CD4-positive, CD25-positive, alpha-beta regulatory T cell (primary cell): ENCODE results near the gene CABCOCO1. TPM values are rescaled to one million over a fixed set of nuclear protein-coding genes. Genes with fewer than 3 reads are reported as not detected.

Experiments
- ATAC-seq, 2 donors: fragments of 150-1000 bp; cut with Tn5 transposase; one replicate each; pipeline ENCODE4 v1.10.0; 2021; ENCODE audit warnings: low read depth in 2 of 2, moderate number of reproducible peaks in 2 of 2, moderate library complexity in 1 of 2
- DNase-seq, 3 donors: peaks; one replicate each; pipeline versions ENCODE4 v3.0.0 to v3.0.0-alpha.2; 2012 to 2022; ENCODE audit warnings: mixed read lengths in 1 of 3
- H3K27ac ChIP-seq: one replicate; pipeline ENCODE4 v1.7.0; 2013; ENCODE audit warnings: mild to moderate bottlenecking, low read length; ENCODE audit not compliant: insufficient read depth, poor library complexity, severe bottlenecking
- H3K27me3 ChIP-seq: one replicate; pipeline ENCODE4 v1.7.0; 2013; ENCODE audit warnings: low read length; ENCODE audit not compliant: control insufficient read depth, insufficient read depth
- H3K36me3 ChIP-seq: one replicate; pipeline ENCODE4 v1.7.0; 2013; ENCODE audit warnings: mild to moderate bottlenecking, low read length, moderate library complexity; ENCODE audit not compliant: control insufficient read depth, insufficient read depth
- H3K4me1 ChIP-seq: 2 replicates; pipeline ENCODE4 v1.7.0; 2013; ENCODE audit warnings: mild to moderate bottlenecking, low read length; ENCODE audit not compliant: insufficient read depth, control insufficient read depth, poor library complexity, severe bottlenecking
- H3K4me3 ChIP-seq: one replicate; pipeline ENCODE4 v1.7.0; 2013; ENCODE audit warnings: low read depth, mild to moderate bottlenecking, low read length, moderate library complexity
- H3K9me3 ChIP-seq, 2 experiments: 1 replicate in 1 of 2; 2 replicates in 1 of 2; pipeline ENCODE4 v1.7.0; 2013; ENCODE audit warnings: low read length in 2 of 2, mild to moderate bottlenecking in 1 of 2, moderate library complexity in 1 of 2; ENCODE audit not compliant: control insufficient read depth in 2 of 2
- H3K27ac Mint-ChIP-seq, 3 donors: one replicate each; pipeline ENCODE4 v1.8.0; 2020 to 2022; ENCODE audit warnings: mild to moderate bottlenecking in 3 of 3, mixed read lengths in 3 of 3, moderate library complexity in 2 of 3
- H3K27me3 Mint-ChIP-seq: one replicate; pipeline ENCODE4 v1.8.0; 2022; ENCODE audit warnings: mild to moderate bottlenecking, mixed read lengths
- H3K36me3 Mint-ChIP-seq: one replicate; pipeline ENCODE4 v1.8.0; 2020; ENCODE audit warnings: mixed read lengths
- H3K4me1 Mint-ChIP-seq, 4 donors: one replicate each; pipeline ENCODE4 v1.8.0; 2020 to 2022; ENCODE audit warnings: mixed read lengths in 4 of 4, mild to moderate bottlenecking in 1 of 4
- H3K4me3 Mint-ChIP-seq, 4 donors: one replicate each; pipeline ENCODE4 v1.8.0; 2020 to 2022; ENCODE audit warnings: mild to moderate bottlenecking in 4 of 4, mixed read lengths in 4 of 4, moderate library complexity in 3 of 4
- H3K9me3 Mint-ChIP-seq, 7 donors: one replicate each; pipeline ENCODE4 v1.8.0; 2020 to 2022; ENCODE audit warnings: mixed read lengths in 7 of 7, mild to moderate bottlenecking in 3 of 7, moderate library complexity in 2 of 7
- polyA plus RNA-seq, 4 donors: library from polyadenylated mRNA; unstranded; fragments of 300-500 nt; fragmentation: Illumina TruSeq; gene quantifications; one replicate each; pipeline ENCODE4 v1.2.3, GENCODE V29; 2021
- total RNA-seq: library from RNA; stranded (reverse); gene quantifications from one replicate; pipeline ENCODE4 v1.2.3, GENCODE V29; 2022

Gene CABCOCO1
- total and polyA plus RNA-seq, 5 donors from 2014 or later: not detected

DNA sequence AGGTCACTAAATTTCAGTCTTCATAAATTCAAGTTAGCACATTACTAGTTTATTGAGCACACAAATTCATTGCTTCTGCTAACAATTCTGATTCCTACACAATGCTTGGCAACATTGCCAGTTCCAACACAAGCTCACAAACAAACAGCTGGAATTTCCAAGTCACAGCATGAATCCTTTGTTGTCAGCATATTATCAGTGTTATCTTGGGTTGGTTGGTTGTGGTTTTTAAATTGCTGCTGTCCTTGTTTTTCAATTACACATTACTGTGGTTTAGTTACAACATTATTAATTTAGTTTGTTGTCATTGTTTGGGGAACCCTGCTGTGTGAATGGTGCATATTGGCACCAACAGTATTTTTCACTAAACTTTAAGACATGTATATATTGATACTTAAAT lies 152.8 kb downstream of the CABCOCO1 start:
- H3K4me3 Mint-ChIP-seq: no peak overlapping the region
- Histone ChIP-seq H3K4me3 (no peak overlapping the region), H3K27me3 (no peaks in the 10 kb centered on the region), H3K36me3 (no peaks in the 10 kb centered on the region), H3K4me1 (no peaks in the 10 kb centered on the region), H3K9me3 (no peaks in the 10 kb centered on the region), H3K27ac (no peak overlapping the region)
- DNase-seq: no peak
- H3K9me3 Mint-ChIP-seq: peaks cover 0 to 1% (median 0%) of the 10 kb centered on the region in 7 donors
- H3K27me3 Mint-ChIP-seq: peaks cover 6% of the 10 kb centered on the region
- no peak overlapping the region for H3K27ac Mint-ChIP-seq
- no peaks in the 10 kb centered on the region for H3K4me1 Mint-ChIP-seq
- no peaks in the 10 kb centered on the region for H3K36me3 Mint-ChIP-seq
- no peak for ATAC-seq

Other genes starting within 250 kb of the CABCOCO1 start
- gene TMEM26, start 209.5 kb upstream of the CABCOCO1 start, total RNA-seq: not detected
- gene TMEM26, start 209.5 kb upstream of the CABCOCO1 start, polyA plus RNA-seq: not detected
- gene ARID5B, start 238.8 kb downstream of the CABCOCO1 start, total RNA-seq: 169 TPM
- gene ARID5B, start 238.8 kb downstream of the CABCOCO1 start, polyA plus RNA-seq: 10 to 100 TPM; 58.1 to 67.2 (median 62.5) TPM